ENCODE measurements around the gene DOK5. TPM values are rescaled to one million over a fixed set of nuclear protein-coding genes. Genes with fewer than 3 reads are reported as not detected.

Gene DOK5
- total and polyA plus RNA-seq, 9 of the 15 experiments (the other 6 are each of a cell fraction or from before 2014, with no cell fraction given), result not detected

GRCh38 chr20:54585217-54585616 is 109.8 kb downstream of the DOK5 start:
- H3K36me3 ChIP-seq (ENCODE audit: control insufficient read depth, insufficient read depth, low read length), result no peaks in the 10 kb centered on the region
- H2AFZ ChIP-seq (ENCODE audit: low read depth, low read length), result no peak overlapping the region
- no peak for ATAC-seq
- H3K9ac ChIP-seq (ENCODE audit: insufficient read depth in 1 of 2, low read depth in 2 of 2, low read length in 2 of 2), result no peak overlapping the region
- H3K9me1 ChIP-seq (ENCODE audit: control insufficient read depth, insufficient read depth, low read length), result no peaks in the 10 kb centered on the region
- H3K4me2 ChIP-seq (ENCODE audit: insufficient read depth, low read length), result no peak overlapping the region
- no peaks in the 10 kb centered on the region for H3K4me1 ChIP-seq (replicated peaks in 1 of 2; ENCODE audit: control insufficient read depth in 2 of 2, insufficient read depth in 2 of 2, low read length in 2 of 2)
- BruUV-seq (replicated peaks), result no TSS peak
- DNase-seq (ENCODE audit: extremely low read depth in 1 of 4, low spot score in 3 of 4), result no peak
- no peak for FAIRE-seq
- in situ Hi-C loops (cut with MboI), result no loop called here
- H3K79me2 ChIP-seq (ENCODE audit: control insufficient read depth, insufficient read depth, low read length), result no peaks in the 10 kb centered on the region
- TF ChIP-seq ZBTB11 (CRISPR knock-in tag; IDR thresholded peaks at IDR 0.05) (peak in 1 of 3 experiments; percentile 50; a peak in 1 of 6 replicates), ZNF175 (CRISPR knock-in tag; IDR thresholded peaks at IDR 0.05; ENCODE audit: low read depth) (no peak)
- H3K9me3 ChIP-seq (replicated peaks; ENCODE audit: control insufficient read depth, insufficient read depth, low read depth, low read length), result no peaks in the 10 kb centered on the region
- ChIA-PET CTCF (ENCODE audit: low intra/inter-chr PET ratio) (no interaction called here), POLR2A (no interaction called here)
- no peak overlapping the region for H3K4me3 ChIP-seq
- no peaks in the 10 kb centered on the region for H4K20me1 ChIP-seq (replicated peaks; ENCODE audit: control insufficient read depth, insufficient read depth, low read length)
- intact Hi-C loops (cut with micrococcal nuclease), result no loop called here
- no peak overlapping the region for H3K27ac ChIP-seq (ENCODE audit: extremely low read depth, low read depth, low read length)
- no peaks in the 10 kb centered on the region for H3K27me3 ChIP-seq (ENCODE audit: control insufficient read depth in 2 of 2, insufficient read depth in 2 of 2, low read length in 2 of 2)
- 0% methylated on average over 3 of the region's 3 CpGs for WGBS (ENCODE audit: insufficient coverage, low coverage, missing lambda C conversion rate)

All from K562 (cell line).